OCI-LY7 (cell line): ENCODE measurements around the gene PLEKHA3. TPM values are rescaled to one million over a fixed set of nuclear protein-coding genes. Genes with fewer than 3 reads are reported as not detected.

Source experiments
- BruUV-seq: library from RNA; stranded (reverse); fragments of 400-500 nt; replicated peaks from 2 replicates; lab custom pipeline; 2021; lab: Mats Ljungman, UMichigan
- CTCF ChIA-PET: fragments of 300-600 bp; sonication (Branson Sonifier 250); formaldehyde crosslinking; loops from one replicate; lab custom pipeline; 2022; ENCODE audit warnings: antibody characterized with exemption; ENCODE audit not compliant: unreplicated experiment; lab: Charles Lee
- POLR2A ChIA-PET: fragments of 300-600 bp; sonication (Branson Sonifier 250); formaldehyde crosslinking; loops from one replicate; lab custom pipeline; 2022; ENCODE audit warnings: antibody characterized with exemption; lab: Charles Lee
- DNase-seq: peaks from one replicate; pipeline ENCODE4 v3.0.0-alpha.2; 2015; ENCODE audit warnings: low spot score
- H2AFZ ChIP-seq: fragments of 200-600 bp; sonication (generic), shearing (Covaris generic); 2 replicates; pipeline ENCODE4 v1.6.1; 2014; ENCODE audit warnings: mild to moderate bottlenecking, antibody characterized with exemption, low read length, moderate library complexity
- H3K27ac ChIP-seq: fragments of 200-600 bp; sonication (generic); 2 replicates; pipeline ENCODE4 v1.5.1; 2014; ENCODE audit warnings: mixed run types, low read depth, mild to moderate bottlenecking, moderate library complexity, low read length, inconsistent platforms; ENCODE audit not compliant: poor library complexity, severe bottlenecking
- H3K36me3 ChIP-seq: fragments of 200-600 bp; sonication (generic); 2 replicates; pipeline ENCODE4 v1.6.1; 2014; ENCODE audit warnings: mild to moderate bottlenecking, antibody characterized with exemption, low read length, moderate library complexity, mixed read lengths; ENCODE audit not compliant: insufficient read depth
- H3K4me1 ChIP-seq: fragments of 200-600 bp; sonication (generic); 2 replicates; pipeline ENCODE4 v1.5.1; 2014; ENCODE audit warnings: mild to moderate bottlenecking, low read length; ENCODE audit not compliant: insufficient read depth, poor library complexity, severe bottlenecking
- H3K4me2 ChIP-seq: fragments of 200-600 bp; sonication (generic); 2 replicates; pipeline ENCODE4 v1.6.1; 2014; ENCODE audit warnings: mild to moderate bottlenecking, low read length
- H3K4me3 ChIP-seq: fragments of 200-600 bp; sonication (generic); 2 replicates; pipeline ENCODE4 v1.5.1; 2014; ENCODE audit warnings: mild to moderate bottlenecking, low read depth, low read length; ENCODE audit not compliant: poor library complexity, severe bottlenecking
- H3K79me2 ChIP-seq: fragments of 200-600 bp; sonication (generic); 2 replicates; pipeline ENCODE4 v1.6.1; 2016; ENCODE audit warnings: low read depth, mild to moderate bottlenecking, low read length, moderate library complexity, mixed read lengths; ENCODE audit not compliant: insufficient read depth
- H3K9me2 ChIP-seq: fragments of 200-600 bp; sonication (generic); 2 replicates; pipeline ENCODE4 v1.6.1; 2016; ENCODE audit warnings: mild to moderate bottlenecking, low read length, mixed read lengths; ENCODE audit not compliant: insufficient read depth
- H3K9me3 ChIP-seq: fragments of 200-600 bp; sonication (generic); 2 replicates; pipeline ENCODE4 v1.6.1; 2014; ENCODE audit warnings: mild to moderate bottlenecking, mixed run types, low read length, mixed read lengths
- H4K20me1 ChIP-seq: fragments of 200-600 bp; sonication (generic); 2 replicates; pipeline ENCODE4 v1.6.1; 2014; ENCODE audit warnings: mild to moderate bottlenecking, antibody characterized with exemption, low read length, moderate library complexity, mixed read lengths; ENCODE audit not compliant: insufficient read depth
- CTCF ChIP-seq: fragments of 200-600 bp; sonication (generic); conservative IDR thresholded peaks from 2 replicates; pipeline ENCODE4 v1.5.1; 2014; ENCODE audit warnings: mild to moderate bottlenecking, antibody characterized with exemption, low read length, moderate library complexity, mixed read lengths
- EZH2phosphoT487 ChIP-seq: fragments of 200-600 bp; sonication (generic); IDR thresholded peaks from 2 replicates; pipeline ENCODE4 v1.6.1; 2018; ENCODE audit warnings: low read depth, borderline replicate concordance, mild to moderate bottlenecking, mixed run types, antibody characterized with exemption, low read length, moderate library complexity, mixed read lengths
- intact Hi-C: fragments of 100-400 bp; cut with micrococcal nuclease; formaldehyde crosslinking; loops from one replicate; pipeline ENCODE4 v1.10.0; 2022; ENCODE audit not compliant: unreplicated experiment
- total RNA-seq, 2 experiments: library from RNA; depleted of rRNA in 1 of 2; stranded (reverse); fragments of >200 nt in 1 of 2; shearing (Covaris generic) in 1 of 2; gene quantifications; 2 replicates each; pipeline ENCODE4 v1.2.3, GENCODE V29; 2014 to 2022

Gene PLEKHA3
- total RNA-seq, 2 experiments from 2014 or later: 3.6 to 19.2 TPM

DNA sequence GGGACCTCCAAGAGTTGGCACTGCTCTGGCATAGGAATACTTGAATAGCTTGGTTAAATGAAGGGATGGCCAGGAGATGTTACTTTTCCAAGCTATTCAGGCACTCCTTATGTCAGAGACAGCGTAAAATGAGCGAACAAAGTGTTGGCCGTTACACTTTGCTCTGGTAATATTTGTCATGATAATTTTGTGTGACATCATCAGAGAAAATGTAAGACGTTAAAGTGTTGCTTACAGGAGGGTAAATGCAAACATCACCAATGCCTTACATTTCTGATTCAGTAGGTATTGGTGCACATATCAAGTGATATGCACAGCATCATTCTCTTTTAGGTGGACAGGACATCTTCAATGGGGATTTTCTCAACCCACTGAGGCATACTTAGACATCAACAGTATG, 46.0 kb downstream of the PLEKHA3 start:
- Histone ChIP-seq H3K4me1 (no peaks in the 10 kb centered on the region), H3K9me3 (no peaks in the 10 kb centered on the region), H3K36me3 (no peaks in the 10 kb centered on the region), H4K20me1 (no peaks in the 10 kb centered on the region), H3K9me2 (no peaks in the 10 kb centered on the region), H3K4me2 (no peak overlapping the region), H3K79me2 (peaks cover 9% of the 10 kb centered on the region; the same call in 1 of the 2 replicates), H3K27ac (no peak overlapping the region), H3K4me3 (no peak overlapping the region), H2AFZ (no peak overlapping the region)
- no TSS peak for BruUV-seq
- intact Hi-C loops: no loop called here
- ChIA-PET POLR2A (no interaction called here), CTCF (no interaction called here)
- no peak for DNase-seq
- TF ChIP-seq EZH2phosphoT487 (no peak), CTCF (no peak)

DNA sequence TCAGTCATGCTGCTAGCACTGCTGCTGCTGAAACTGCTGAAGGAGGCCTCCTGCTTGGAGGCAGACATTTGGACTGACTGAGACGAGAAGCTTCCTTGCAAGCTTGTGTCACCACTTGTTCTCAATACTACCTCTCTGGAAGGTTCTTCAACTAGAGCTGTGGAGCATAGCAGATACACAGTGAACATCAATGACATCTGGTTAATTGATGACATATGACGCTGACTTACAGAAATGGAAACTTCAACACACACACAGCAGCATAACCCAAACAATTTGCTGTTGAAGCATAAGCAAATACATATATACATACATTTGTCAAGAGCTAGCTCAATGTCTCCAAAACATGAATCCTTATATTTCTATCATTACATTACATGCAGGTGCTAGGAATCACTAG, 47.3 kb downstream of the PLEKHA3 start:
- ChIA-PET CTCF (interaction anchor here (1.2 kb wide), 1 partner anchor 10 kb away, joined by 4 read pairs; no protein-coding TSS in a partner anchor), POLR2A (interaction anchor here (0.6 to 1.4 kb wide), 2 partner anchors 9 to 13 kb away, joined by 3 to 5 read pairs; no protein-coding TSS in a partner anchor)
- Histone ChIP-seq H3K36me3 (0 out of 2 replicates have a peak, but pooled peaks cover 3% of the 10 kb centered on the region), H3K4me2 (no peak overlapping the region), H3K27ac (no peak overlapping the region), H3K4me3 (no peak overlapping the region), H3K4me1 (no peaks in the 10 kb centered on the region), H4K20me1 (no peaks in the 10 kb centered on the region), H3K9me3 (no peaks in the 10 kb centered on the region), H2AFZ (no peak overlapping the region), H3K9me2 (no peaks in the 10 kb centered on the region), H3K79me2 (peaks cover 9% of the 10 kb centered on the region; the same call in 1 of the 2 replicates)
- no TSS peak for BruUV-seq
- intact Hi-C loops: no loop called here
- no peak for TF ChIP-seq CTCF
- no peak for TF ChIP-seq EZH2phosphoT487
- no peak for DNase-seq

GRCh38 chr2:178528647-178529046, 48.4 kb downstream of the PLEKHA3 start:
- no peak for DNase-seq
- Histone ChIP-seq H3K36me3 (0 out of 2 replicates have a peak, but pooled peaks cover 3% of the 10 kb centered on the region), H3K27ac (no peak overlapping the region), H3K4me3 (no peak overlapping the region), H3K9me3 (no peaks in the 10 kb centered on the region), H3K4me1 (no peaks in the 10 kb centered on the region), H3K9me2 (no peaks in the 10 kb centered on the region), H3K79me2 (peaks cover 5% of the 10 kb centered on the region; the same call in 1 of the 2 replicates), H3K4me2 (no peak overlapping the region), H2AFZ (no peak overlapping the region), H4K20me1 (no peaks in the 10 kb centered on the region)
- ChIA-PET CTCF (no interaction called here), POLR2A (interaction anchor here (1.4 kb wide), 1 partner anchor 11 kb away, joined by 5 read pairs; no protein-coding TSS in a partner anchor)
- intact Hi-C loops: no loop called here
- BruUV-seq: no TSS peak
- TF ChIP-seq CTCF (no peak), EZH2phosphoT487 (no peak)
